WTC11 (cell line): ENCODE results near the gene TERC.

Source experiments
- ATF1 ChIP-seq: sonication (generic); formaldehyde crosslinking; IDR thresholded peaks from 2 replicates; pipeline ENCODE4 v1.8.1; 2023; ENCODE audit warnings: mild to moderate bottlenecking, moderate library complexity, missing genetic modification reagents
- CTCF ChIP-seq: fragments of 200-600 bp; IDR thresholded peaks from 2 replicates; pipeline ENCODE4 v1.8.0; 2022; ENCODE audit warnings: antibody characterized with exemption
- E2F1 ChIP-seq: sonication (generic); formaldehyde crosslinking; IDR thresholded peaks from 2 replicates; pipeline ENCODE4 v1.8.0; 2022; ENCODE audit warnings: mild to moderate bottlenecking, missing genetic modification reagents
- MYBL2 ChIP-seq: sonication (generic); formaldehyde crosslinking; IDR thresholded peaks from 2 replicates; pipeline ENCODE4 v1.8.1; 2023; ENCODE audit warnings: mild to moderate bottlenecking, moderate library complexity, missing genetic modification reagents

GRCh38 chr3:169812332-169813235 is 47.7 kb upstream of the TERC start, which contains the start of the genes LRRC34 and LRRIQ4:
- TF ChIP-seq E2F1 (CRISPR knock-in tag) (no peak), CTCF (no peak), MYBL2 (CRISPR knock-in tag) (0 out of 2 replicates have a peak, but pooled peaks have one; percentile 71), ATF1 (CRISPR knock-in tag) (no peak)
